Ascending aorta (tissue), 2 donors: ENCODE measurements around the gene ICE2. TPM values are rescaled to one million over a fixed set of nuclear protein-coding genes. Genes with fewer than 3 reads are reported as not detected.

Experiments used
- DNase-seq, 2 donors: peaks; one replicate each; pipeline ENCODE4 v3.0.0-alpha.2; 2019; ENCODE audit warnings: low spot score in 2 of 2
- H3K27ac ChIP-seq, 2 donors: fragments of 200-600 bp; sonication (generic); one replicate each; pipeline ENCODE4 v1.5.1; 2016 to 2017; ENCODE audit warnings: mild to moderate bottlenecking in 1 of 2
- H3K27me3 ChIP-seq: fragments of 200-600 bp; sonication (generic); one replicate; pipeline ENCODE4 v1.5.1; 2017
- H3K36me3 ChIP-seq, 2 donors: fragments of 200-600 bp; sonication (generic); one replicate each; pipeline ENCODE4 v1.5.1; 2016
- H3K4me1 ChIP-seq, 2 donors: fragments of 200-600 bp; sonication (generic); one replicate each; pipeline ENCODE4 v1.5.1; 2016 to 2017; ENCODE audit warnings: mild to moderate bottlenecking in 1 of 2
- H3K4me3 ChIP-seq, 2 donors: fragments of 200-600 bp; sonication (generic); one replicate each; pipeline ENCODE4 v1.5.1; 2016 to 2017; ENCODE audit warnings: mild to moderate bottlenecking in 1 of 2
- H3K9me3 ChIP-seq, 2 donors: fragments of 200-600 bp; sonication (generic); one replicate each; pipeline ENCODE4 v1.5.1; 2016
- intact Hi-C: fragments of 100-400 bp; cut with DNase I; formaldehyde crosslinking; loops from one replicate; pipeline ENCODE4 v1.15.1; 2023
- total RNA-seq: library from RNA; depleted of rRNA; stranded (reverse); fragments of >200 nt; gene quantifications from one replicate; pipeline ENCODE4 v1.1.0, GENCODE V29; 2016
- TF ChIP-seq, protein P1 (sequence below), 3 experiments: fragments of 200-600 bp in 2 of 3; fragments of 450-650 bp in 1 of 3; sonication (generic) in 2 of 3; IDR thresholded peaks; one replicate each; pipeline ENCODE4 v1.5.1; 2016 to 2019; ENCODE audit warnings: antibody characterized with exemption in 3 of 3, mild to moderate bottlenecking in 1 of 3, moderate library complexity in 1 of 3

Gene ICE2
- total RNA-seq, 1 donor from 2014 or later: 45.1 TPM

DNA sequence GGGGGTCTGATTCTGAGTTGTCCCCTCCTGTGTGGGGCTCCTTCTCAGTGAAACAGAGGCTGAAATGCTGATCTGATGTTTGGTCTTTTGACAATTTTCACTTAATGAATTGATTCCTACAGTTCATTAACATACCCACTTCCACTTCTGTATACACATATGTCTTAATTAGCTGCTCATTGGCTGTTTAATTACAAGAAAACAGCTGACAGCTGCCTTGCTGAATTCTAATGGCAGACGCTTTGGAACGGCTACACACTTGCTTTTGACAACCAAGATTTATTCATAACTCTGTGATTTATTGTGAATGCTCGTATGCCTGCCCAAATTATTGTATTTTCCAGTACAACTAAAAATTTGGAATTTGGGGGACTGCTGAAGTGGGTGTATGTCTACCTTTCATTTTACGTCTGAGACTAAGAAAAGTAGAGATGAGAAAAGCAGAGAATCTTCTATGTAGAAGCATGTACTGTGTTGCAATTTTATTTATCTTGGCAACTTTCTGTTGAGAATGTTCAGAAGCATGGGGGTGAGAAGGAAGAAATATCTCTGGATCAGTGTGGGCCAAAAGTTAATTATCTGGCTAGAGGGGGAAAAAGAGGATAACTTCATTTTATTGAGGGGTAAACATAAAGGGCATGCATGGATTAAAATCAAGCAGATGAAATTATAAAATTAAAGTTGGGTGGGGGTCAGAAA, 46.5 kb upstream of the ICE2 start:
- intact Hi-C loops: no loop called here
- Histone ChIP-seq H3K27ac (no peak overlapping the region), H3K4me1 (no peaks in the 10 kb centered on the region), H3K4me3 (no peak overlapping the region), H3K9me3 (no peaks in the 10 kb centered on the region), H3K36me3 (no peaks in the 10 kb centered on the region), H3K27me3 (no peaks in the 10 kb centered on the region)
- DNase-seq: no peak
- TF ChIP-seq, protein P1, sequence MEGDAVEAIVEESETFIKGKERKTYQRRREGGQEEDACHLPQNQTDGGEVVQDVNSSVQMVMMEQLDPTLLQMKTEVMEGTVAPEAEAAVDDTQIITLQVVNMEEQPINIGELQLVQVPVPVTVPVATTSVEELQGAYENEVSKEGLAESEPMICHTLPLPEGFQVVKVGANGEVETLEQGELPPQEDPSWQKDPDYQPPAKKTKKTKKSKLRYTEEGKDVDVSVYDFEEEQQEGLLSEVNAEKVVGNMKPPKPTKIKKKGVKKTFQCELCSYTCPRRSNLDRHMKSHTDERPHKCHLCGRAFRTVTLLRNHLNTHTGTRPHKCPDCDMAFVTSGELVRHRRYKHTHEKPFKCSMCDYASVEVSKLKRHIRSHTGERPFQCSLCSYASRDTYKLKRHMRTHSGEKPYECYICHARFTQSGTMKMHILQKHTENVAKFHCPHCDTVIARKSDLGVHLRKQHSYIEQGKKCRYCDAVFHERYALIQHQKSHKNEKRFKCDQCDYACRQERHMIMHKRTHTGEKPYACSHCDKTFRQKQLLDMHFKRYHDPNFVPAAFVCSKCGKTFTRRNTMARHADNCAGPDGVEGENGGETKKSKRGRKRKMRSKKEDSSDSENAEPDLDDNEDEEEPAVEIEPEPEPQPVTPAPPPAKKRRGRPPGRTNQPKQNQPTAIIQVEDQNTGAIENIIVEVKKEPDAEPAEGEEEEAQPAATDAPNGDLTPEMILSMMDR (IDR thresholded peaks at IDR 0.05): no peak

DNA sequence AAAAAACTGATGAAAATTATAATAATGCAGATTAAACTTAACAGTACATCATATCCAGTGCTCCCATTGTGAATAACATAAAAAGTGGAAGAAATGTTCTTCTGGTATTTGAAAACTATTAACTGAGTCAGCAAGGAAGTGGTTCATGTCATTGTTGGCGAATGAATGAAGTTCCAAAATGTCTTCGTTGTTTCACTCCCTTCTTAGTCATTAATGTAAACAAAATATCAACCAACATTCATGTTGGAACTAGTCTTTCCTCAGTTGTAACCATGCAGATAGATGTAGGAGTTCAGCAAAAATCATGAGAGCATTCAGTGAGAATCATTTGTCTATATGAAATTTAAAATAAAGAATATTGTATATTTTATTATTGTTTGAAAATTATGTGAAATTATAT, 44.1 kb upstream of the ICE2 start:
- Histone ChIP-seq H3K27me3 (no peaks in the 10 kb centered on the region), H3K36me3 (no peaks in the 10 kb centered on the region), H3K27ac (no peak overlapping the region), H3K4me1 (no peaks in the 10 kb centered on the region), H3K9me3 (no peaks in the 10 kb centered on the region), H3K4me3 (no peak overlapping the region)
- TF ChIP-seq, protein P1 (IDR thresholded peaks at IDR 0.05): no peak
- intact Hi-C loops: no loop called here
- no peak for DNase-seq

DNA sequence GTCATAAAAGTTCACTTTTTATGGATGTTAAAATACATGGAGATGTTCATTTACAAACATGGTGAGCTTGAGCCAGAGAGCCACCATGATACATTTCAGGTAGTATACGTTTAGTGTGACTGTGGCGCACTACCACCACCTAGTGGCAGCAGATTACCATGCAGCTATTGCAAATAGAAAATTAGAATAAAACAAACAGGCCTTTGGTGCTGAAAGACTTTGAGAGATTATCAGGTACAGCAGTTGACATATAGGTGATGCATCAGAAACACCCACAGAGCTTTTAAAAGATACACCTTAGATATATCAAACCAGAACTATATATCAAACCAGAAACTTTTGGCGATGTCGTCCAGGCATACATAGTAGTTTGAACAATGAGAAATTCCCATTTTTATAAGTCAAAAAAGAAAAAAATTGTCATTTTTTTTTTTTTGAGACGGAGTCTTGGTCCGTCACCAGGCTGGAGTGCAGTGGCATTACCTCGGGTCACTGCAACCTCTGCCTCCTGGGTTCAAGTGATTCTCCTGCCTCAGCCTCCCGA, 42.0 kb upstream of the ICE2 start:
- TF ChIP-seq, protein P1 (IDR thresholded peaks at IDR 0.05): peak; percentile 61 to 83 (median 80)
- H3K27me3 ChIP-seq: no peaks in the 10 kb centered on the region
- H3K9me3 ChIP-seq: no peaks in the 10 kb centered on the region
- intact Hi-C loops: no loop called here
- peak in 1 of 2 donors; percentile 83 for DNase-seq
- H3K27ac ChIP-seq: no peak overlapping the region
- H3K4me1 ChIP-seq: no peaks in the 10 kb centered on the region
- H3K36me3 ChIP-seq: no peaks in the 10 kb centered on the region
- H3K4me3 ChIP-seq: no peak overlapping the region

DNA sequence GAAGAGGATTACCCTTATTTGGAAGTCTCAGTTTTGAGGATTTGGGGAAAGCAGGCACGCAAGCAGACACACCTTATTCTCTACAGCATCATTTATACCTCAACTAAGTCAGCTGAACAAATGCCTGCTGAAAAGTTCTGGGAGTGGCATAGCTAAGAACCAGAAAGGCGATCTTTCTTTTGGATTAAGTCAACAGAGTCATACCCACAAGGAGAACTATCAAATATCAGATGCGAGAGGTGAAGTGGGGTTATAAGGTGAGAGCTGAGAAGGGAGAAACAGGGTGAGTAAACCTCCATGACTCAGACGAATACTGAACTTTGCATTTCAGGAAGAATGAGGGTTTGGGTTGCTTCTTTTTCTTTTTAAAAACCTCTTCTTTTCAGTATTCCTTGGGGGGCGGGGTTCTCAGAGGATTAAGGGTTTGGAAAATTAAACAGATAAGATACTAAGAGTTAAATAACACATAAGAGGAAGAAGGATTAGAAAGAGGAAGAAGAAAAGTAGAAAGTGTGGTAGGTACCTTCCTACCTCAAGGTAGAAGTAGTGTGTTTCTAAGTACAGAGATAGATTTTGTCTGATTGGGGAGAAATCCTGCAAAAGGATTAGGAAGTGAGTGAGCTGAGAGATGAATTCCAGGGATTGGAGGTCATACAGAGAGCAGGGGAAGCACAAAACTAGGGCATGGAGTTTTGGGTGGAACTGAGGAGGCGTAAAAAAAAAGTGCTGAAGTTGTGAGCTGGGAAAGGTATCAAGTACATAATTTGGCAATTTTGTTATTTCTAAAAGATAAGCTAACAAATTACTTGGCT, 41.3 kb upstream of the ICE2 start:
- Histone ChIP-seq H3K4me3 (no peak overlapping the region), H3K27ac (no peak overlapping the region), H3K27me3 (no peaks in the 10 kb centered on the region), H3K4me1 (no peaks in the 10 kb centered on the region), H3K9me3 (no peaks in the 10 kb centered on the region), H3K36me3 (no peaks in the 10 kb centered on the region)
- TF ChIP-seq, protein P1 (IDR thresholded peaks at IDR 0.05): no peak
- no peak for DNase-seq
- intact Hi-C loops: no loop called here

DNA sequence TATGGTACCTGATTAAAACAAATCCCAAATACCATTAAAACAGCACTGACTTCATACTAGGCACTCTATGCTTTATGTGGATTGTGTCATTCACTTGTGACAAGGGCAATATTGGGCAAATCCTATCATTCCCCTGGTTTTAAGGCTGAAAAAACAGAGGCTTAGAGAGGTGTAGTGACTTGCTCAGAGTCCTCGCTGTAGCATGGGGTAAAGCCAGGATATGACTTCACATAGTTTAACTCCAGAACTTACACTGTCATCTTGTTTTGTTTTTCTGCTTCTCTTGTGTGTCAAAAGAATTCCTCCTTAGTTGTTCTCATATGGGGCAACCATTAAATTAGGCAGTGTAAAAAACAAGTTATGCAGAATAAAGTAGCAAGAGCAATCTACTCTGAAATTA, 40.3 kb upstream of the ICE2 start:
- peaks cover 0 to 3% of the 10 kb centered on the region in 2 donors for H3K36me3 ChIP-seq
- no peak overlapping the region for H3K27ac ChIP-seq
- H3K4me1 ChIP-seq: no peaks in the 10 kb centered on the region
- H3K4me3 ChIP-seq: no peak overlapping the region
- H3K27me3 ChIP-seq: no peaks in the 10 kb centered on the region
- no peaks in the 10 kb centered on the region for H3K9me3 ChIP-seq
- no peak for DNase-seq
- intact Hi-C loops: no loop called here
- TF ChIP-seq, protein P1 (IDR thresholded peaks at IDR 0.05): no peak
